HG03025 (cell line): ENCODE data around the gene IGF2BP3.

Experiments
- ATAC-seq: cut with Tn5 transposase; IDR thresholded peaks from one replicate; pipeline ENCODE4 v1.9.1; 2021; ENCODE audit warnings: mild to moderate bottlenecking, moderate library complexity; ENCODE audit not compliant: unreplicated experiment, low FRiP score

Gene IGF2BP3

DNA sequence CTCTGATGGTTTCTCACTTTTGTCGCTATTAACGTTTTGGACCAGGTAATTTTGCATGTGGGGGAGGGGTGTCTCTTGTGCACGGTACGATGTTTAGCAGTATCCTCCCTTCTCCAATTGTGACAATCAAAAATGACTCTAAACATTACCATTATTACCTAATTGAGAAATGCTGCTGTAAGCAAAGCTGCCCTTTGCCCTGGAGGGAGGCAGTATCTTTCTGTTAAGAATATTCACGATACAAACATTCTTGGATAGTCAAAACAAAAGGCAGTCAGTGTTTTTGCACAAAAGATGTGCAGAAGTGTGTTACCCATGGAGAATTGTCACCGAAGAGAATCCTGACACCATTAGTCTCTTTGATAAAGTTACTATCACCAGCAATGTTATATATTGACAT is 161.5 kb downstream of the IGF2BP3 start:
- no peak for ATAC-seq

- ATAC-seq, result no peak
Observed at GRCh38 chr7:23306936-23307521, 163.3 kb downstream of the IGF2BP3 start.

DNA sequence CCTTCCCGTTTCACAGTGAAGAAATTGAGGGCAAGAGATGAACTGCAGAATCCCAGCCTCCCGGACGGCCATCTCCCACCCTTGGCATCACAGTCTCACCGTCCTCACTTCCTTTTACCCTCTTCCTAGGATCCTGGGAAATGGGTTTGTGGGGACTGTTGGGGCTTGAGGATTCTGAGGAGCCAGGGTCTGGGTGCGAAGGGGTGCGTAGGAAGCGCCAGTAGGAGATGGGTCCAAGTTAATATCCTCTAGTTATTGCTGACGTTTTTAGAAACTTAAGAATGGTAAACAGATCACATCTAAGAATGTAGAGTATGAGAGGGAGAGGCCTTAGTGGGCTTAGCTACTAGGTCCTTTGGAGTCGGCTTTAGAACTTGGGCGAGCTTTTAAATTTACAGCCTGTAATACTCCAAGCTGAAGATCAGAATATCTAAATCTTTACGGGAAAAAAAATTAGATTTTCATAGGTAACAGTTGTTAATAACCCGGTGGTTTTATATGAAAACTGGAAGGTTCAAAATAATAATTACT is 170.5 kb downstream of the IGF2BP3 start:
- ATAC-seq, result no peak

GRCh38 chr7:23298885-23299769 is 171.2 kb downstream of the IGF2BP3 start, which contains the start of gene MALSU1:
TSS of gene MALSU1 (plus strand) at chr7:23299339. CDS start at chr7:23299353, 14 bp downstream.
- ATAC-seq, result peak; percentile 98

DNA sequence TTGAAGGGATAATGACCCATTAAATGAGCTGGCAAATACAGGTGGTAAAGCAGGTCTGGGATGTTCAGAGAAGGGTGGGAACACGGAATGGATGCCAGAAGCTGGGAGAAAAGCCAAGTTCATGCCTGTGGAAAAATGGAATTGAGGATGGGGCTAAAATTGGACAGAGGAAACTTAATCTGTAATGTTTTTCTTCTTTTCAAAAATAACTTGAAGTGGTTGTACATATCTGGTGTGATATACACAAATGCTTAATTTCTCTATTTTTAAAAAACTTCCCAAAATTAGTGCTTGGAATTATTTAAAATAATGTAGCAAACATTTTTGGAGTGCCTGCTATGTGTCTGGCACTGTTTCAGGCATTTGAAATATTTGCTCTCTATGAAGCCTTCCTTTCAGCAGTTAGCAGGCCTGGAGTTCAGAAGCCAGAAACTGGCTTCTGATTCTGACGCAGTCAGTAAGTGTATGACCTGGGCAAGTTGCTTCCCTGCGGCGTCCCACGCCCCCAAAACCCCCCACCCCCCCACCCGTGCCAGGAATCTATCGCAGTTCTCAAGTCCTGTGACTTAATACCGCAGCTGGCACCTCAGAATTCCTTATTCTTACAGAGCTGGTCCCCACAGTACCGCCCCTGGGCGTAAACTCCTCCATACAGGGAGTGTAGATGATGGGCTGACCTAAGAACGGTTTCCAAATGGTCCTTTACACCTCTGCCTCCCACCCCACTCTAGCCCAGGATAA is 172.0 kb downstream of the IGF2BP3 start:
- no peak for ATAC-seq

GRCh38 chr7:23295401-23295697 is 174.9 kb downstream of the IGF2BP3 start:
- ATAC-seq, result no peak

GRCh38 chr7:23294549-23295400 is 175.5 kb downstream of the IGF2BP3 start:
- no peak for ATAC-seq

- ATAC-seq, result no peak
Observed at GRCh38 chr7:23293500-23294073, 176.7 kb downstream of the IGF2BP3 start.

- no peak for ATAC-seq
Observed at GRCh38 chr7:23292623-23293022, 177.7 kb downstream of the IGF2BP3 start.

- no peak for ATAC-seq
Observed at GRCh38 chr7:23291957-23292560, 178.2 kb downstream of the IGF2BP3 start.

- ATAC-seq, result no peak
Observed at GRCh38 chr7:23290993-23291392, 179.3 kb downstream of the IGF2BP3 start.

DNA sequence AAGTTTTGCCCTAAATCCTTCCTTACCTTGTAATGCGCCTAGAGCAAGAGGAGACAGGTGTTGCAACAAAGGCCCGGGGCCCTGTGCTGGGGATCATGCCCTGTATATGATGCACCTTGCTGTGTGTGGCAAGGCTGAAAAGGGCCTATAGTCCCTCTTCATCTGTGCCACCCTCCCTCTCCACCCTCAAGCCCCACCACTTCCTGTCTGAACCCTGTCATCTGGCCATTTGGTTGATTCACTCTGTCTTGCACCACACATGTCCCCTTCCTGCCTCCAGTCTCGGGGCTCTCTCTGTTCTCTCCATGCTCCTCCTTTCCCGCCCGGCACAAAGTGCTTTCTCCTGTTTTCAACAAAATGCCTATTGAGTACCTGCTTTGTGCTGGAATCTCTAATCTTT is 182.7 kb downstream of the IGF2BP3 start:
- no peak for ATAC-seq

- ATAC-seq, result no peak
Observed at GRCh38 chr7:23285657-23286646, 184.3 kb downstream of the IGF2BP3 start.

GRCh38 chr7:23284871-23285270 is 185.4 kb downstream of the IGF2BP3 start:
- no peak for ATAC-seq

GRCh38 chr7:23283086-23283485 is 187.2 kb downstream of the IGF2BP3 start:
- ATAC-seq, result no peak

- no peak for ATAC-seq
Observed at GRCh38 chr7:23279819-23280525, 190.3 kb downstream of the IGF2BP3 start.

GRCh38 chr7:23277359-23277989 is 192.8 kb downstream of the IGF2BP3 start:
- ATAC-seq, result peak; percentile 50
